Astrocyte (in vitro differentiated cells and primary cell): ENCODE results near the gene FASN. TPM values are rescaled to one million over a fixed set of nuclear protein-coding genes. Genes with fewer than 3 reads are reported as not detected.

Experiments
- DNase-seq: peaks from one replicate; pipeline ENCODE4 v3.0.0-alpha.2; 2010; ENCODE audit warnings: low read depth
- FAIRE-seq: peaks from 2 replicates; lab custom pipeline; 2011; peaks lifted over from hg19 to GRCh38; lab: Jason Lieb, UNC
- H2AFZ ChIP-seq: 2 replicates; pipeline ENCODE4 v1.6.0; 2012; ENCODE audit warnings: low read depth, low read length, inconsistent platforms
- H3K27ac ChIP-seq: 2 replicates; pipeline ENCODE4 v1.5.1; 2011; ENCODE audit warnings: low read depth, low read length, inconsistent platforms
- H3K27me3 ChIP-seq: 2 replicates; pipeline ENCODE4 v1.6.0; 2011; ENCODE audit warnings: low read length, inconsistent platforms; ENCODE audit not compliant: insufficient read depth
- H3K36me3 ChIP-seq: 2 replicates; pipeline ENCODE4 v1.5.1; 2011; ENCODE audit warnings: low read length, inconsistent platforms; ENCODE audit not compliant: insufficient read depth
- H3K4me1 ChIP-seq: 2 replicates; pipeline ENCODE4 v1.5.1; 2011; ENCODE audit warnings: low read length, inconsistent platforms; ENCODE audit not compliant: insufficient read depth
- H3K4me2 ChIP-seq: 2 replicates; pipeline ENCODE4 v1.6.0; 2012; ENCODE audit warnings: low read length, inconsistent platforms
- H3K4me3 ChIP-seq: 2 replicates; pipeline ENCODE4 v1.5.1; 2011; ENCODE audit warnings: low read depth, mild to moderate bottlenecking, low read length, inconsistent platforms; ENCODE audit not compliant: insufficient read depth
- H3K79me2 ChIP-seq: 2 replicates; pipeline ENCODE4 v1.6.0; 2012; ENCODE audit warnings: mild to moderate bottlenecking, low read length, inconsistent platforms; ENCODE audit not compliant: insufficient read depth
- H3K9ac ChIP-seq: 2 replicates; pipeline ENCODE4 v1.6.0; 2012; ENCODE audit warnings: mild to moderate bottlenecking, low read length, inconsistent platforms
- H3K9me3 ChIP-seq: 2 replicates; pipeline ENCODE4 v1.5.1; 2012; ENCODE audit warnings: low read depth, mild to moderate bottlenecking, low read length, inconsistent platforms; ENCODE audit not compliant: insufficient read depth
- H4K20me1 ChIP-seq: 2 replicates; pipeline ENCODE4 v1.6.0; 2012; ENCODE audit warnings: low read length, inconsistent platforms; ENCODE audit not compliant: insufficient read depth
- H3K27ac Mint-ChIP-seq: one replicate; pipeline ENCODE4 v1.8.0; 2021; ENCODE audit warnings: mild to moderate bottlenecking, mixed read lengths; ENCODE audit not compliant: unreplicated experiment
- H3K27me3 Mint-ChIP-seq: one replicate; pipeline ENCODE4 v1.8.0; 2021; ENCODE audit warnings: low read depth, mixed read lengths; ENCODE audit not compliant: unreplicated experiment
- H3K36me3 Mint-ChIP-seq: one replicate; pipeline ENCODE4 v1.8.0; 2021; ENCODE audit warnings: low read depth, mixed read lengths; ENCODE audit not compliant: unreplicated experiment
- H3K4me1 Mint-ChIP-seq: one replicate; pipeline ENCODE4 v1.8.0; 2021; ENCODE audit warnings: low read depth, mixed read lengths; ENCODE audit not compliant: unreplicated experiment
- H3K4me3 Mint-ChIP-seq: one replicate; pipeline ENCODE4 v1.8.0; 2021; ENCODE audit warnings: mild to moderate bottlenecking, moderate library complexity, mixed read lengths; ENCODE audit not compliant: unreplicated experiment
- H3K9me3 Mint-ChIP-seq: one replicate; pipeline ENCODE4 v1.8.0; 2021; ENCODE audit warnings: mild to moderate bottlenecking, mixed read lengths; ENCODE audit not compliant: unreplicated experiment
- CTCF ChIP-seq: IDR thresholded peaks from 2 replicates; pipeline ENCODE4 v1.5.1; 2011; ENCODE audit warnings: low read depth, mild to moderate bottlenecking, inconsistent platforms, low read length, moderate library complexity; ENCODE audit not compliant: insufficient read depth
- EZH2 ChIP-seq: IDR thresholded peaks from 2 replicates; pipeline ENCODE4 v1.6.1; 2012; ENCODE audit warnings: mild to moderate bottlenecking, low read length, inconsistent platforms; ENCODE audit not compliant: insufficient read depth
- total RNA-seq: library from RNA; stranded (reverse); gene quantifications from 2 replicates; pipeline ENCODE4 v1.2.1, GENCODE V29; 2021

The FASN gene
- total RNA-seq, 1 donor from 2014 or later = 203 TPM

- H3K4me1 ChIP-seq = peaks cover 8% of the 10 kb centered on the region
- no peak for TF ChIP-seq CTCF
- no peak for TF ChIP-seq EZH2
- H4K20me1 ChIP-seq = peaks cover 3% of the 10 kb centered on the region
- H3K9me3 ChIP-seq = no peaks in the 10 kb centered on the region
- H3K36me3 Mint-ChIP-seq = peaks cover 11% of the 10 kb centered on the region
- DNase-seq (no peak), FAIRE-seq (no peak)
- H2AFZ ChIP-seq = peak overlapping the region; percentile 39
- peaks cover 10% of the 10 kb centered on the region for H3K79me2 ChIP-seq
- peaks cover 2% of the 10 kb centered on the region for H3K9me3 Mint-ChIP-seq
- H3K27ac Mint-ChIP-seq = no peak overlapping the region
- peaks cover 4% of the 10 kb centered on the region for H3K27me3 Mint-ChIP-seq
- peak overlapping the region; percentile 72 for H3K4me3 ChIP-seq
- no peak overlapping the region for H3K9ac ChIP-seq
- H3K4me1 Mint-ChIP-seq = peaks cover 2% of the 10 kb centered on the region
- no peak overlapping the region for H3K27ac ChIP-seq
- peak overlapping the region; percentile 99 for H3K4me2 ChIP-seq
- H3K36me3 ChIP-seq = no peaks in the 10 kb centered on the region
- H3K27me3 ChIP-seq = no peaks in the 10 kb centered on the region
- H3K4me3 Mint-ChIP-seq = peak overlapping the region; percentile 82
Observed at GRCh38 chr17:82037889-82038195, 60.2 kb downstream of the FASN start.

- no peaks in the 10 kb centered on the region for H3K9me3 ChIP-seq
- Mint-ChIP-seq H3K4me1 (peaks cover 2% of the 10 kb centered on the region), H3K36me3 (peaks cover 11% of the 10 kb centered on the region), H3K4me3 (peak within 1 kb of the TSS; percentile 82), H3K27me3 (peaks cover 4% of the 10 kb centered on the region), H3K9me3 (peaks cover 2% of the 10 kb centered on the region), H3K27ac (no peak within 1 kb of the TSS)
- peaks cover 3% of the 10 kb centered on the region for H4K20me1 ChIP-seq
- FAIRE-seq (no peak), DNase-seq (peak; percentile 90)
- no peaks in the 10 kb centered on the region for H3K36me3 ChIP-seq
- H2AFZ ChIP-seq = peak within 1 kb of the TSS; percentile 81
- peaks cover 11% of the 10 kb centered on the region for H3K4me1 ChIP-seq
- no peaks in the 10 kb centered on the region for H3K27me3 ChIP-seq
- peak within 1 kb of the TSS; percentile 72 for H3K4me3 ChIP-seq
- H3K4me2 ChIP-seq = peak within 1 kb of the TSS; percentile 99
- TF ChIP-seq EZH2 (no peak), CTCF (peak; percentile 34)
- peaks cover 10% of the 10 kb centered on the region for H3K79me2 ChIP-seq
- peak within 1 kb of the TSS; percentile 59 for H3K27ac ChIP-seq
- peak within 1 kb of the TSS; percentile 84 for H3K9ac ChIP-seq
Observed at GRCh38 chr17:82037092-82037888, 60.7 kb downstream of the FASN start, which contains the start of gene DCXR. Gene DCXR, minus strand, starts transcription at chr17:82037697. Its CDS starts 15 bp downstream, at chr17:82037682.

GRCh38 chr17:82036634-82037091 lies 61.4 kb downstream of the FASN start:
- H3K27me3 ChIP-seq = no peaks in the 10 kb centered on the region
- H3K9ac ChIP-seq = peak overlapping the region; percentile 84
- peak overlapping the region; percentile 72 for H3K4me3 ChIP-seq
- Mint-ChIP-seq H3K27ac (no peak overlapping the region), H3K9me3 (peaks cover 2% of the 10 kb centered on the region), H3K36me3 (peaks cover 11% of the 10 kb centered on the region), H3K4me3 (peak overlapping the region; percentile 74), H3K27me3 (peaks cover 4% of the 10 kb centered on the region), H3K4me1 (peaks cover 2% of the 10 kb centered on the region)
- DNase-seq (no peak), FAIRE-seq (no peak)
- peaks cover 3% of the 10 kb centered on the region for H4K20me1 ChIP-seq
- TF ChIP-seq CTCF = no peak
- TF ChIP-seq EZH2 = no peak
- no peaks in the 10 kb centered on the region for H3K9me3 ChIP-seq
- H3K27ac ChIP-seq = peak overlapping the region; percentile 59
- peaks cover 15% of the 10 kb centered on the region for H3K4me1 ChIP-seq
- H3K36me3 ChIP-seq = no peaks in the 10 kb centered on the region
- peak overlapping the region; percentile 81 for H2AFZ ChIP-seq
- H3K79me2 ChIP-seq = peaks cover 10% of the 10 kb centered on the region
- peak overlapping the region; percentile 99 for H3K4me2 ChIP-seq
